ENCODE data around the gene ASTN2.

ASTN2 gene

DNA sequence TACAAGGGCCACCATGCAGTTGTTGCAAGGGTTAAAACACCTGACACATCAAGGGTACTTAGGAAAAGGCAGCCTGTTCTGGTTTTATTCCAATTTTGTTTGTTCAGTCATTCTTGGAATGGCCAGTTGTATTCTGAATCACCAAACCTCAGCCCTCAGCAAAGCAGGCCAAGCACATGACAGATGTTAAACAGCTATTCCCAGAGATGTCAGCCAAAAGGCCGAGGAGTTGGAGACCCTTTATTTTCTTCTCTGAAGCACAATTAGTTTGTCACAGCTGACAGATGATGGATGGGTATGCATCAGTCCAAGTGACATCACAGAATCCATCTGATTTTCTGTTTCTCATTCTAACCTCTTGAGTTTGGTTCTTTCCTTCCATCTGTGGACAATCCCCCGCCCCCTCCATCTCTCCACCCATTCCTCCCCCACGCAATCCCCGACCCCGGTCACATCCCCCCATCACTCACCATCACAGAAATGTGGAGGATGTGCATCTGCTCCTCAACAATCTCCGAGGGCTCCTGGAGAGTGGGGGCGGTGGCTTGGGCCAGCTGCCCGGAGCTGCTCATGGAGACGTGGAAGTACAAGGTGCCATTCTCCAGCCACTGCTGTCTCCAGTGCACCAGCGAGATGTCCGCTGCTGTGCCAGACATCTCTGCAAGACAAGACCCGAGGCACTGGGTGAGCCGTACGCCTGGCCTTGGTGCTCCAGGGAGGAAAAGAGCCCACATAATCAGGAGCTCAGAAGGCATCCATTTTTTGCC, 123.8 kb downstream of the ASTN2 start:
- no peaks in the 10 kb centered on the region for H3K36me3 ChIP-seq (ENCODE audit: insufficient read depth)
- no peaks in the 10 kb centered on the region for H3K27me3 ChIP-seq (ENCODE audit: insufficient read depth, low read depth)
- no peak overlapping the region for H3K4me2 ChIP-seq
- no peak overlapping the region for H3K4me3 ChIP-seq (IDR thresholded peaks at IDR 0.05; ENCODE audit: insufficient read depth, low read depth, low read length)
- no peaks in the 10 kb centered on the region for H3K79me2 ChIP-seq (ENCODE audit: insufficient read depth, low read depth)
- H3K27ac ChIP-seq: no peak overlapping the region
- H4K20me1 ChIP-seq (ENCODE audit: insufficient read depth): no peaks in the 10 kb centered on the region
- no peak overlapping the region for H2AFZ ChIP-seq (ENCODE audit: low read depth)
- TF ChIP-seq, protein P1, sequence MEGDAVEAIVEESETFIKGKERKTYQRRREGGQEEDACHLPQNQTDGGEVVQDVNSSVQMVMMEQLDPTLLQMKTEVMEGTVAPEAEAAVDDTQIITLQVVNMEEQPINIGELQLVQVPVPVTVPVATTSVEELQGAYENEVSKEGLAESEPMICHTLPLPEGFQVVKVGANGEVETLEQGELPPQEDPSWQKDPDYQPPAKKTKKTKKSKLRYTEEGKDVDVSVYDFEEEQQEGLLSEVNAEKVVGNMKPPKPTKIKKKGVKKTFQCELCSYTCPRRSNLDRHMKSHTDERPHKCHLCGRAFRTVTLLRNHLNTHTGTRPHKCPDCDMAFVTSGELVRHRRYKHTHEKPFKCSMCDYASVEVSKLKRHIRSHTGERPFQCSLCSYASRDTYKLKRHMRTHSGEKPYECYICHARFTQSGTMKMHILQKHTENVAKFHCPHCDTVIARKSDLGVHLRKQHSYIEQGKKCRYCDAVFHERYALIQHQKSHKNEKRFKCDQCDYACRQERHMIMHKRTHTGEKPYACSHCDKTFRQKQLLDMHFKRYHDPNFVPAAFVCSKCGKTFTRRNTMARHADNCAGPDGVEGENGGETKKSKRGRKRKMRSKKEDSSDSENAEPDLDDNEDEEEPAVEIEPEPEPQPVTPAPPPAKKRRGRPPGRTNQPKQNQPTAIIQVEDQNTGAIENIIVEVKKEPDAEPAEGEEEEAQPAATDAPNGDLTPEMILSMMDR (conservative IDR thresholded peaks at IDR 0.05; ENCODE audit: low read depth, low read length): no peak
- H3K9ac ChIP-seq: no peak overlapping the region
- no peaks in the 10 kb centered on the region for H3K4me1 ChIP-seq (ENCODE audit: low read depth, poor library complexity, severe bottlenecking)

DNA sequence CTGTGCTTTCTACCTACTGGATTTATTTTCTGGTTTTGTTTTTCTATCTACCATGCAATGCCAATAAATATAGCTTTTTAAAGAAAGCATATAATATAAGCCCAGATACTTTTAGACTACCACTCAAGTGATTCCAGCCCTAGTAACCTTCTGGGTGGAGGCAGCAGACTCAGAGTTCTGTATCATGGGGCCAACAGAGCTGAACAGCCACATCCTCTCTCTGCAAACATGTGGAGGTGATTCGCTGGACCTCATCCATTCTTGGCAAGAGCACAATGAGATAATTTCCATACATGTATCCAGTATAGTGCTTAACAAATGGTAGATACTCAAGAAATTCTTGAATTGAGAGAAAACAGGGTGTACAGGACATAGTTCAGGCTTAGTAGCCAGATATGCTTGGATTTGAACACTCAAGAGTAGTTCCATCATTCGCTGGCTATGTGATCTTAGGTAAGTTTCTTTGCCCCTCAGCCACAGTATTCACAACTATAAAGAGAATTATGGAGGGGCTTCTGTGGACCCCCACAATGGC, 124.5 kb downstream of the ASTN2 start:
- no peak overlapping the region for H2AFZ ChIP-seq (ENCODE audit: low read depth)
- no peaks in the 10 kb centered on the region for H3K79me2 ChIP-seq (ENCODE audit: insufficient read depth, low read depth)
- no peaks in the 10 kb centered on the region for H3K27me3 ChIP-seq (ENCODE audit: insufficient read depth, low read depth)
- no peaks in the 10 kb centered on the region for H3K36me3 ChIP-seq (ENCODE audit: insufficient read depth)
- no peaks in the 10 kb centered on the region for H3K4me1 ChIP-seq (ENCODE audit: low read depth, poor library complexity, severe bottlenecking)
- no peak overlapping the region for H3K27ac ChIP-seq
- no peaks in the 10 kb centered on the region for H4K20me1 ChIP-seq (ENCODE audit: insufficient read depth)
- no peak overlapping the region for H3K4me3 ChIP-seq (IDR thresholded peaks at IDR 0.05; ENCODE audit: insufficient read depth, low read depth, low read length)
- TF ChIP-seq, protein P1 (conservative IDR thresholded peaks at IDR 0.05; ENCODE audit: low read depth, low read length): no peak
- no peak overlapping the region for H3K4me2 ChIP-seq
- H3K9ac ChIP-seq: no peak overlapping the region

DNA sequence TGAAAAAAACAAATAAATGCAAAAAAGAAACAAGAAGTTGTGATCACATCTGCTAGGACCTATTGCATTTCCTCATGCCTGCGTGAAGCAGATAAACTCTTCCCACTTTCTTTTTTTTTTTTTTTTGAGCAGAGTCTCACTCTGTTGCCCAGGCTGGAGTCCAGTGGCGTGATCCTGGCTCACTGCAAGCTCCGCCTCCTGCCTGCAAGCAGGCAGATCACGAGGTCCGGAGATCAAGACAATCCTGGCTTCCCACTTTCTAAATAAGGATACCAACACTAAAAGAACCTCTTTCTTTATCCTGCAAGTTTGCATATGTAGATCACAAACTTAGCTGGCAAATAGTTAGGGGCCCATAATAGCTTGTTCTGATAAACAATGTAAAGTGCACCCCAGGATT, 128.6 kb downstream of the ASTN2 start:
- Histone ChIP-seq H3K4me1 (ENCODE audit: low read depth, poor library complexity, severe bottlenecking) (no peaks in the 10 kb centered on the region), H3K27me3 (ENCODE audit: insufficient read depth, low read depth) (no peaks in the 10 kb centered on the region), H3K36me3 (ENCODE audit: insufficient read depth) (no peaks in the 10 kb centered on the region), H3K9ac (no peak overlapping the region), H3K79me2 (ENCODE audit: insufficient read depth, low read depth) (no peaks in the 10 kb centered on the region), H2AFZ (ENCODE audit: low read depth) (no peak overlapping the region), H3K27ac (no peak overlapping the region), H4K20me1 (ENCODE audit: insufficient read depth) (no peaks in the 10 kb centered on the region), H3K4me2 (no peak overlapping the region), H3K4me3 (IDR thresholded peaks at IDR 0.05; ENCODE audit: insufficient read depth, low read depth, low read length) (no peak overlapping the region)
- TF ChIP-seq, protein P1 (conservative IDR thresholded peaks at IDR 0.05; ENCODE audit: low read depth, low read length): no peak

DNA sequence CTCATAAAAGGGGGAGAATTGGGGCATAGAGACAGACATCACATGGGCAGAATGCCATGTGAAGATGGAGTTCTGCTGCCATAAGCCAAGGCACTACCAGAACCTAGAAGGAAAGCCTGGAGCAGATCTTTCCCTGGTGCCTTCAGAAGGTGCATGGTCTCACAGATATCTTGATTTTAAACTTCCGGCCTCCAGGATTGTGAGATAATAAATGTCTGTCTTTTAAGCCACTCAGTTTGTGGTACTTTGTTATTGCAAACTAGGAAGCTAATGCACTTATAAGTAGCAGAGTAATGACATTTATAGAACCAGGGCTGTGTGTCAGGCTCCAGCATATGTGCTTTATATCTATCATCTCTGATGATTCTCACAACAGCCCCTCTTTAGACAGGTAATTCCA, 130.4 kb downstream of the ASTN2 start:
- TF ChIP-seq, protein P1 (conservative IDR thresholded peaks at IDR 0.05; ENCODE audit: low read depth, low read length): no peak
- Histone ChIP-seq H3K4me1 (ENCODE audit: low read depth, poor library complexity, severe bottlenecking) (no peaks in the 10 kb centered on the region), H3K9ac (no peak overlapping the region), H3K79me2 (ENCODE audit: insufficient read depth, low read depth) (no peaks in the 10 kb centered on the region), H2AFZ (ENCODE audit: low read depth) (no peak overlapping the region), H4K20me1 (ENCODE audit: insufficient read depth) (no peaks in the 10 kb centered on the region), H3K4me3 (IDR thresholded peaks at IDR 0.05; ENCODE audit: insufficient read depth, low read depth, low read length) (no peak overlapping the region), H3K27me3 (ENCODE audit: insufficient read depth, low read depth) (no peaks in the 10 kb centered on the region), H3K27ac (no peak overlapping the region), H3K4me2 (no peak overlapping the region), H3K36me3 (ENCODE audit: insufficient read depth) (no peaks in the 10 kb centered on the region)
